KMS-11 (cell line): ENCODE data around the gene REV1.
"Not testable (repeated sequence)": the region's sequence is repeated elsewhere in the genome, so short reads cannot be mapped to it uniquely, and the experiment has no call there.

ENCODE experiments used
- H2AFZ ChIP-seq: fragments of 200-600 bp; sonication (generic); 2 replicates; pipeline ENCODE4 v1.6.1; 2016; ENCODE audit warnings: antibody characterized with exemption, mixed run types, low read depth
- H3K27ac ChIP-seq: fragments of 200-600 bp; sonication (generic); 2 replicates; pipeline ENCODE4 v1.6.1; 2016; ENCODE audit warnings: mild to moderate bottlenecking, mixed run types
- H3K27me3 ChIP-seq: fragments of 200-600 bp; sonication (generic); 2 replicates; pipeline ENCODE4 v1.6.1; 2017; ENCODE audit warnings: mild to moderate bottlenecking, low read depth, mixed run types, moderate library complexity; ENCODE audit not compliant: insufficient read depth
- H3K36me3 ChIP-seq: fragments of 200-600 bp; sonication (generic); 2 replicates; pipeline ENCODE4 v1.6.1; 2017; ENCODE audit warnings: mild to moderate bottlenecking, mixed run types; ENCODE audit not compliant: insufficient read depth
- H3K4me1 ChIP-seq: fragments of 200-600 bp; sonication (generic); 2 replicates; pipeline ENCODE4 v1.6.1; 2016; ENCODE audit warnings: mild to moderate bottlenecking, low read depth, mixed run types; ENCODE audit not compliant: poor library complexity, severe bottlenecking
- H3K4me2 ChIP-seq: fragments of 200-600 bp; sonication (generic); 2 replicates; pipeline ENCODE4 v1.7.0; 2016; ENCODE audit warnings: mild to moderate bottlenecking, mixed run types
- H3K4me3 ChIP-seq: fragments of 200-600 bp; sonication (generic); IDR thresholded peaks from 2 replicates; pipeline ENCODE4 v1.6.1; 2017; ENCODE audit warnings: low read depth, low read length, mixed read lengths; ENCODE audit not compliant: insufficient read depth
- H3K79me2 ChIP-seq: fragments of 200-600 bp; sonication (generic); 2 replicates; pipeline ENCODE4 v1.6.1; 2016; ENCODE audit warnings: low read depth, mixed run types; ENCODE audit not compliant: insufficient read depth
- H3K9ac ChIP-seq: fragments of 200-600 bp; sonication (generic); 2 replicates; pipeline ENCODE4 v1.6.1; 2016; ENCODE audit warnings: mild to moderate bottlenecking, mixed run types
- H4K20me1 ChIP-seq: fragments of 200-600 bp; sonication (generic); 2 replicates; pipeline ENCODE4 v1.6.1; 2016; ENCODE audit warnings: mild to moderate bottlenecking, mixed run types; ENCODE audit not compliant: insufficient read depth
- CTCF ChIP-seq: fragments of 200-600 bp; sonication (generic); conservative IDR thresholded peaks from 2 replicates; pipeline ENCODE4 v1.6.1; 2017; ENCODE audit warnings: low read depth, mild to moderate bottlenecking, antibody characterized with exemption, low read length, moderate library complexity, mixed read lengths

REV1 gene

DNA sequence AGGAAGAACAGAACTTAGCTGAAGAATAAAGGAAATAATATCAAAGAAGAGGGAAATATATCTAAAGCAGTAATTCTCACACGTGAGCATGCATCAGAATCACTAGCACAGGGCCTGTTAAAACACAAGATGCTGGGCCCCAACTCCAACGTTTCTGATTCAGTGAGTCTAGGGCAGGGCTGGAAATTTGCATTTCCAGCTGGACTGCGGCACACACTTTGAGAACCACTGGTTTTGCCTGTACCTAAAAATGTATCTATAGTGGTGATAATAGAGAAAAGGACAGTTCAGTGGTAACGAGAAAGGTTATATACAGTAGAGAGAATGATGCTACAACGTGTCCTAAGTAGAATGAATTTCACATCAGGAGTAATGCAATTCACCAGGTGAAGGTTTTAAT lies 11.2 kb downstream of the REV1 start:
- Histone ChIP-seq H4K20me1 (peaks cover 23% of the 10 kb centered on the region), H3K4me1 (peaks cover 14% of the 10 kb centered on the region), H3K27ac (no peak overlapping the region), H3K4me3 (no peak overlapping the region), H3K79me2 (peaks cover 85% of the 10 kb centered on the region), H3K9ac (no peak overlapping the region), H3K27me3 (no peaks in the 10 kb centered on the region), H3K4me2 (no peak overlapping the region), H2AFZ (no peak overlapping the region), H3K36me3 (no peaks in the 10 kb centered on the region)
- no peak for TF ChIP-seq CTCF

DNA sequence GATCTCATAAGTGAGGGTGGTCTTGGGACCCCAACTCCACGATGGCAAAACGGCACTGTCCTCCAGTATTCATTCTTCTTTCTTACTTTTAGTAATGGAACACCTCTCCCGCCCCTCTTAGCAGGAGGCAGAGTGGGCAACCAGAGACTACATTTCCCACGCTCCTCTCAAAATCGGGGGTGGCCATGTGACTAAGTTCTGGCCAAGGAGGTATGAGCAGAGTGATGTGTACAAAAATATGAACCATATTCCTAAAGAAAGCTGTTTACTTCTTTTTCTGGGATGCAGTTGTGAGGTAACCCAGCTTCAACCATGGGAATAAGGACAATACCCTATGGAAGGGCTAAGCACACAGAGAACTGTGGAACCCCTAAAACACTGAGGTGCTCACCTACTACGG lies 12.8 kb downstream of the REV1 start:
- peaks cover 85% of the 10 kb centered on the region for H3K79me2 ChIP-seq

DNA sequence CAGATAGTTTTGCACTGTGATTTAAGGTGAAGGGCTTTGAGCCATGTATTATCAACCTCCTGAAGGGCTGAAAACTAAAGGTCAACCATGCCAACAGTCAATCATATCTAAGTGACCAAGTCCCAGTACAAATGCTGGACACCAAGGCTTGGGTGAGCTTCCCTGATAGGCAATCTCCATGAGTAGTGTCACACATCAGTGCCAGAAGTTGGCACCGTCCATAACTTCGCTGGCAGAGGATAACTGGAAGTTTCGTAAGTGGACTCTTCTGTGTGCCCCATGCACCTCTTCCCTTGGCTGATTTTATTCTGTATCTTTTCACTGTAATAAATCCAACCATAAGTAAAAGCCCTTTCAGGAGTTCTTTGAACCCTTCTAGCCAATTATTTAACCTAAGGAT lies 13.2 kb downstream of the REV1 start:
- Histone ChIP-seq H3K4me3 (no peak overlapping the region), H4K20me1 (peaks cover 13% of the 10 kb centered on the region), H3K79me2 (peaks cover 84% of the 10 kb centered on the region), H3K4me2 (no peak overlapping the region), H2AFZ (no peak overlapping the region), H3K36me3 (no peaks in the 10 kb centered on the region), H3K27me3 (no peaks in the 10 kb centered on the region), H3K27ac (no peak overlapping the region), H3K9ac (no peak overlapping the region), H3K4me1 (peaks cover under 1% of the 10 kb centered on the region)
- TF ChIP-seq CTCF: no peak

More for the DNA sequence above, 12.8 kb downstream of the REV1 start:
- H3K4me2 ChIP-seq: no peak overlapping the region
- peaks cover 4% of the 10 kb centered on the region for H3K4me1 ChIP-seq
- no peaks in the 10 kb centered on the region for H3K36me3 ChIP-seq
- no peak for TF ChIP-seq CTCF
- no peak overlapping the region for H2AFZ ChIP-seq
- no peaks in the 10 kb centered on the region for H3K27me3 ChIP-seq
- H3K9ac ChIP-seq: no peak overlapping the region
- peaks cover 17% of the 10 kb centered on the region for H4K20me1 ChIP-seq
- H3K4me3 ChIP-seq: no peak overlapping the region
- no peak overlapping the region for H3K27ac ChIP-seq

- not testable (repeated sequence) for H4K20me1 ChIP-seq, H3K36me3 ChIP-seq, H3K4me2 ChIP-seq, H3K27me3 ChIP-seq, H2AFZ ChIP-seq, H3K9ac ChIP-seq, H3K27ac ChIP-seq, H3K4me1 ChIP-seq, H3K4me3 ChIP-seq
- peaks cover 83% of the 10 kb centered on the region for H3K79me2 ChIP-seq
Observed at GRCh38 chr2:99475095-99475494, 14.7 kb downstream of the REV1 start.

GRCh38 chr2:99473518-99474083 lies 16.2 kb downstream of the REV1 start:
- no peak overlapping the region for H3K27ac ChIP-seq
- no peaks in the 10 kb centered on the region for H3K27me3 ChIP-seq
- H4K20me1 ChIP-seq: peaks cover 8% of the 10 kb centered on the region
- no peak for TF ChIP-seq CTCF
- no peak overlapping the region for H3K4me3 ChIP-seq
- no peaks in the 10 kb centered on the region for H3K4me1 ChIP-seq
- H3K4me2 ChIP-seq: no peak overlapping the region
- H2AFZ ChIP-seq: no peak overlapping the region
- H3K9ac ChIP-seq: no peak overlapping the region
- no peaks in the 10 kb centered on the region for H3K36me3 ChIP-seq
- peaks cover 83% of the 10 kb centered on the region for H3K79me2 ChIP-seq
